Left cardiac atrium (tissue), 4 donors: ENCODE data around the gene DUOX2. TPM values are rescaled to one million over a fixed set of nuclear protein-coding genes. Genes with fewer than 3 reads are reported as not detected.

Experiments used
- ATAC-seq, 2 donors: fragments of 200-7000 bp; cut with Tn5 transposase; one replicate each; pipeline ENCODE4 v1.9.1; 2020; ENCODE audit warnings: mild to moderate bottlenecking in 2 of 2, moderate library complexity in 2 of 2
- DNase-seq: peaks from one replicate; pipeline ENCODE4 v3.0.0-alpha.2; 2020
- intact Hi-C, 2 donors: fragments of 100-400 bp; cut with DNase I; formaldehyde crosslinking; loops; one replicate each; pipeline versions ENCODE4 v1.14.1 to v1.15.1; 2022 to 2023
- long read RNA-seq: library from polyadenylated mRNA; unstranded; transcript quantifications from one replicate; pipeline ENCODE4 v2.0.0, GENCODE V29; 2021
- total RNA-seq, 2 donors: library from RNA; stranded (reverse); fragmentation: NEBNext Ultra II Directional; extraction: Animal tissue kit (Norgen Biotek cat#: 25700); gene quantifications; one replicate each; pipeline ENCODE4 v1.2.1, GENCODE V29; 2021
- donor health status: DM: no; HTN: yes; CAD: no.
- donor health status: DM: no; HTN: yes; CAD: no; lungs with severe emphysema.
- donor health status: DM: yes; HTN: yes; CAD: no.
- donor health status: Dilated cardiomyopathy.

Gene DUOX2
- total RNA-seq, result under 1 TPM; 0.12 to 0.39 TPM
- long read RNA-seq, result 0 reads

GRCh38 chr15:45114076-45114750 is at the start of gene DUOX2, which contains the start of gene DUOXA2:
Gene DUOX2, minus strand, starts transcription at chr15:45114172. Its CDS starts 761 bp downstream, at chr15:45113411.
Gene DUOXA2, plus strand, starts transcription at chr15:45114326. Its CDS starts 280 bp downstream, at chr15:45114606.
- intact Hi-C loops, result no loop called here
- ATAC-seq (no peak), DNase-seq (no peak)

GRCh38 chr15:45163508-45163856 is 49.5 kb upstream of the DUOX2 start:
- ATAC-seq (no peak), DNase-seq (no peak)
- intact Hi-C loops, result loop anchor here in 1 of 2 donors (2.0 to 5.0 kb wide), 4 partner anchors 34 to 294 kb away; no protein-coding TSS in a partner anchor

- DNase-seq, result peak; percentile 84
- peak; percentile 35 to 56 for ATAC-seq
- intact Hi-C loops, result loop anchor here in 1 of 2 donors (2.0 to 5.0 kb wide), 4 partner anchors 34 to 294 kb away; no protein-coding TSS in a partner anchor
These were observed 49.0 kb upstream of the DUOX2 start for GRCh38 chr15:45162771-45163507.

GRCh38 chr15:45161666-45162065 is 47.7 kb upstream of the DUOX2 start:
- intact Hi-C loops, result loop anchor here in 1 of 2 donors (2.0 to 5.0 kb wide), 4 partner anchors 36 to 296 kb away; no protein-coding TSS in a partner anchor
- ATAC-seq, result no peak

GRCh38 chr15:45157974-45158373 is 44.0 kb upstream of the DUOX2 start:
- peak; percentile 52 for DNase-seq
- ATAC-seq, result peak in 1 of 2 donors; percentile 21
- intact Hi-C loops, result no loop called here

More at GRCh38 chr15:45161666-45162065, 47.7 kb upstream of the DUOX2 start:
- no peak for DNase-seq

- ATAC-seq (peak in 1 of 2 donors; percentile 11), DNase-seq (no peak)
- intact Hi-C loops, result no loop called here
These were observed 42.9 kb upstream of the DUOX2 start for GRCh38 chr15:45156744-45157455.

GRCh38 chr15:45155739-45156138 is 41.8 kb upstream of the DUOX2 start:
- DNase-seq, result no peak
- intact Hi-C loops, result no loop called here
- no peak for ATAC-seq

- DNase-seq (no peak), ATAC-seq (no peak)
- intact Hi-C loops, result no loop called here
These were observed 38.2 kb upstream of the DUOX2 start for GRCh38 chr15:45151998-45152828.

- intact Hi-C loops, result no loop called here
- ATAC-seq (no peak), DNase-seq (no peak)
These were observed 37.0 kb upstream of the DUOX2 start for GRCh38 chr15:45150997-45151396.

GRCh38 chr15:45150481-45150880 is 36.5 kb upstream of the DUOX2 start:
- DNase-seq (no peak), ATAC-seq (no peak)
- intact Hi-C loops, result no loop called here

GRCh38 chr15:45149060-45149459 is 35.1 kb upstream of the DUOX2 start:
- ATAC-seq (no peak), DNase-seq (no peak)
- intact Hi-C loops, result no loop called here

- no peak for ATAC-seq
- intact Hi-C loops, result no loop called here
- no peak for DNase-seq
These were observed 34.4 kb upstream of the DUOX2 start for GRCh38 chr15:45148076-45149059.

GRCh38 chr15:45147606-45148005 is 33.6 kb upstream of the DUOX2 start:
- intact Hi-C loops, result no loop called here
- no peak for ATAC-seq
- no peak for DNase-seq

GRCh38 chr15:45146405-45146804 is 32.4 kb upstream of the DUOX2 start:
- no peak for ATAC-seq
- intact Hi-C loops, result no loop called here
- DNase-seq, result no peak

- DNase-seq (no peak), ATAC-seq (no peak)
- intact Hi-C loops, result no loop called here
These were observed 30.8 kb upstream of the DUOX2 start for GRCh38 chr15:45144775-45145174.

- DNase-seq (no peak), ATAC-seq (no peak)
- intact Hi-C loops, result no loop called here
These were observed 30.0 kb upstream of the DUOX2 start for GRCh38 chr15:45143946-45144345.

GRCh38 chr15:45143056-45143455 is 29.1 kb upstream of the DUOX2 start:
- DNase-seq (no peak), ATAC-seq (no peak)
- intact Hi-C loops, result no loop called here

GRCh38 chr15:45141386-45141785 is 27.4 kb upstream of the DUOX2 start:
- ATAC-seq (no peak), DNase-seq (no peak)
- intact Hi-C loops, result no loop called here
